Measurements from ENCODE around the gene CLSTN2. TPM values are rescaled to one million over a fixed set of nuclear protein-coding genes. Genes with fewer than 3 reads are reported as not detected.

The CLSTN2 gene
- total and polyA plus RNA-seq, 2 of the 13 experiments (the other 11 are each of a cell fraction or from before 2014, with no cell fraction given): not detected

GRCh38 chr3:140292170-140292569 is 357.2 kb downstream of the CLSTN2 start:
- ChIA-PET CTCF (ENCODE audit: low intra/inter-chr PET ratio, low total read pairs) (no interaction called here), POLR2A (no interaction called here)
- ATAC-seq (no peak), DNase-seq (ENCODE audit: low spot score) (no peak), FAIRE-seq (no peak)
- H3K79me2 ChIP-seq (ENCODE audit: insufficient read depth, low read length): no peaks in the 10 kb centered on the region
- no peak overlapping the region for H2AFZ ChIP-seq (ENCODE audit: low read length)
- no peaks in the 10 kb centered on the region for H4K20me1 ChIP-seq (ENCODE audit: insufficient read depth, low read length)
- no peak overlapping the region for H3K27ac ChIP-seq (ENCODE audit: extremely low read length, insufficient read depth, low read length)
- no peak overlapping the region for H3K4me2 ChIP-seq (ENCODE audit: low read depth, low read length)
- WGBS (ENCODE audit: low lambda C conversion rate): 2% methylated on average over 2 of the region's 2 CpGs
- intact Hi-C loops (cut with micrococcal nuclease; ENCODE audit: unreplicated experiment) (no loop called here), in situ Hi-C loops (cut with HindIII; ENCODE audit: extremely low pct_ligation_motif_present, low pct_unique_long_range_greater_than_20kb) (no loop called here)
- H3K9ac ChIP-seq (ENCODE audit: insufficient read depth, low read depth, low read length): no peak overlapping the region
- H3K4me1 ChIP-seq (ENCODE audit: insufficient read depth, low read length): peaks cover 6% of the 10 kb centered on the region
- no peaks in the 10 kb centered on the region for H3K36me3 ChIP-seq (replicated peaks in 1 of 2; ENCODE audit: control insufficient read depth in 1 of 2, insufficient read depth in 2 of 2, low read length in 2 of 2)
- no peaks in the 10 kb centered on the region for H3K9me3 ChIP-seq (ENCODE audit: low read length)
- H3K27me3 ChIP-seq (ENCODE audit: control insufficient read depth in 1 of 2, insufficient read depth in 2 of 2, low read length in 2 of 2): no peaks in the 10 kb centered on the region; a peak in 2 of 5 replicates
- BruUV-seq (replicated peaks): no TSS peak
- TF ChIP-seq ZFAT (CRISPR knock-in tag; conservative IDR thresholded peaks at IDR 0.05) (no peak), ZNF709 (CRISPR knock-in tag; IDR thresholded peaks at IDR 0.05) (no peak), ZBTB7A (CRISPR knock-in tag; IDR thresholded peaks at IDR 0.05) (no peak), RCOR2 (CRISPR knock-in tag; IDR thresholded peaks at IDR 0.05) (no peak), ZSCAN12 (CRISPR knock-in tag; IDR thresholded peaks at IDR 0.05) (no peak), BHLHE40 (IDR thresholded peaks at IDR 0.05; ENCODE audit: low read length) (no peak), TBP (CRISPR knock-in tag; IDR thresholded peaks at IDR 0.05) (no peak), KDM1A (CRISPR knock-in tag; IDR thresholded peaks at IDR 0.05) (no peak), HNF4G (IDR thresholded peaks at IDR 0.05; ENCODE audit: borderline replicate concordance, low read depth, low read length) (no peak), HNF4G (CRISPR knock-in tag; IDR thresholded peaks at IDR 0.05; ENCODE audit: borderline replicate concordance, low read depth) (no peak), ZNF33B (CRISPR knock-in tag; IDR thresholded peaks at IDR 0.05) (no peak), HIVEP1 (CRISPR knock-in tag; IDR thresholded peaks at IDR 0.05) (no peak), THAP9 (CRISPR knock-in tag; IDR thresholded peaks at IDR 0.05; ENCODE audit: borderline replicate concordance) (no peak), RBFOX2 (IDR thresholded peaks at IDR 0.05; ENCODE audit: low read depth, low read length) (no peak), TARDBP (CRISPR knock-in tag; IDR thresholded peaks at IDR 0.05) (no peak), KDM5A (IDR thresholded peaks at IDR 0.05; ENCODE audit: borderline replicate concordance, low read length) (no peak), ZSCAN25 (CRISPR knock-in tag; IDR thresholded peaks at IDR 0.05) (no peak)
- H3K4me3 ChIP-seq (replicated peaks in 1 of 3; ENCODE audit: insufficient read depth in 1 of 3, low read depth in 2 of 3, low read length in 3 of 3): no peak overlapping the region
